H1 (cell line): ENCODE data around the gene GP5. TPM values are rescaled to one million over a fixed set of nuclear protein-coding genes. Genes with fewer than 3 reads are reported as not detected.

ENCODE experiments used
- CTCF ChIA-PET: fragments of 300-600 bp; sonication (Branson Sonifier 250); formaldehyde crosslinking; loops from one replicate; lab custom pipeline; 2021; ENCODE audit not compliant: partially characterized antibody; lab: Charles Lee
- POLR2A ChIA-PET: fragments of 300-600 bp; sonication (Branson Sonifier 250); formaldehyde crosslinking; loops from one replicate; lab custom pipeline; 2021; ENCODE audit warnings: inconsistent platforms; ENCODE audit not compliant: partially characterized antibody; lab: Charles Lee
- DNase-seq, 2 experiments: peaks; one replicate each; pipeline versions ENCODE4 v3.0.0 to v3.0.0-alpha.2; 2010 to 2022; ENCODE audit warnings: low spot score in 2 of 2, low read depth in 1 of 2, mixed read lengths in 1 of 2
- FAIRE-seq: peaks from 2 replicates; lab custom pipeline; 2011; peaks lifted over from hg19 to GRCh38; lab: Jason Lieb, UNC
- H2AFZ ChIP-seq: 2 replicates; pipeline ENCODE4 v1.8.1; 2012; ENCODE audit warnings: low read length, inconsistent platforms
- H2AK5ac ChIP-seq: 2 replicates; pipeline ENCODE4 v1.6.1; 2013; ENCODE audit warnings: low read depth, low read length
- H2BK120ac ChIP-seq: replicated peaks from 2 replicates; pipeline ENCODE3; 2013; ENCODE audit warnings: low read depth, low read length, inconsistent platforms
- H2BK12ac ChIP-seq: 2 replicates; pipeline ENCODE4 v1.6.1; 2013; ENCODE audit warnings: low read depth, low read length
- H2BK15ac ChIP-seq: 2 replicates; pipeline ENCODE4 v1.6.1; 2013; ENCODE audit warnings: low read length
- H2BK20ac ChIP-seq: 2 replicates; pipeline ENCODE4 v1.6.1; 2013; ENCODE audit warnings: low read length
- H2BK5ac ChIP-seq: 2 replicates; pipeline ENCODE4 v1.6.1; 2013; ENCODE audit warnings: low read depth, low read length
- H3K14ac ChIP-seq: 2 replicates; pipeline ENCODE4 v1.6.1; 2013; ENCODE audit warnings: inconsistent platforms; ENCODE audit not compliant: insufficient read length
- H3K18ac ChIP-seq: 2 replicates; pipeline ENCODE4 v1.6.1; 2013; ENCODE audit warnings: low read length; ENCODE audit errors: extremely low read depth
- H3K23ac ChIP-seq: 2 replicates; pipeline ENCODE4 v1.6.1; 2013; ENCODE audit warnings: inconsistent platforms; ENCODE audit not compliant: insufficient read length
- H3K23me2 ChIP-seq: 2 replicates; pipeline ENCODE4 v1.6.1; 2013; ENCODE audit warnings: low read depth, low read length
- H3K27ac ChIP-seq: 2 replicates; pipeline ENCODE4 v1.6.1; 2011; ENCODE audit warnings: low read depth, low read length, inconsistent platforms
- H3K27me3 ChIP-seq, 4 experiments: replicated peaks in 1 of 4; 1 replicate in 1 of 4; 2 replicates in 3 of 4; pipeline versions ENCODE4 v1.6.1 to v1.8.1; 2011 to 2013; ENCODE audit warnings: low read length in 3 of 4, mild to moderate bottlenecking in 3 of 4, inconsistent platforms in 2 of 4, mixed read lengths in 2 of 4, moderate library complexity in 1 of 4; ENCODE audit not compliant: control insufficient read depth in 3 of 4, insufficient read depth in 3 of 4; ENCODE audit errors: extremely low read depth in 1 of 4
- H3K36me3 ChIP-seq, 4 experiments: 2 replicates each; pipeline versions ENCODE4 v1.6.1 to v1.8.1; 2011 to 2013; ENCODE audit warnings: mild to moderate bottlenecking in 4 of 4, low read length in 3 of 4, moderate library complexity in 2 of 4, control low read depth in 1 of 4, inconsistent platforms in 1 of 4; ENCODE audit not compliant: insufficient read depth in 4 of 4, control insufficient read depth in 2 of 4
- H3K4ac ChIP-seq: replicated peaks from 2 replicates; pipeline ENCODE3; 2013; ENCODE audit warnings: low read length, low read depth, mixed read lengths, inconsistent platforms; ENCODE audit not compliant: insufficient read length
- H3K4me1 ChIP-seq, 4 experiments: replicated peaks in 1 of 4; 1 replicate in 1 of 4; 2 replicates in 3 of 4; pipeline versions ENCODE4 v1.6.1 to v1.8.1; 2011 to 2013; ENCODE audit warnings: low read length in 3 of 4, inconsistent platforms in 2 of 4, mixed read lengths in 1 of 4; ENCODE audit not compliant: insufficient read depth in 4 of 4, control insufficient read depth in 3 of 4
- H3K4me2 ChIP-seq, 2 experiments: 2 replicates each; pipeline versions ENCODE4 v1.6.1 to v1.8.1; 2011 to 2013; ENCODE audit warnings: low read depth in 2 of 2, low read length in 2 of 2, control low read depth in 1 of 2, inconsistent platforms in 1 of 2, mild to moderate bottlenecking in 1 of 2; ENCODE audit not compliant: insufficient read depth in 1 of 2
- H3K4me3 ChIP-seq, 4 experiments: fragments of 200-600, 300-600 bp in 1 of 4; sonication (generic), shearing (Covaris generic), sonication (Bioruptor Twin) in 1 of 4; 2 replicates each; pipeline versions ENCODE4 v1.5.1 to v1.8.1; 2011 to 2016; ENCODE audit warnings: low read length in 4 of 4, low read depth in 3 of 4, control low read depth in 2 of 4, inconsistent platforms in 2 of 4, mild to moderate bottlenecking in 2 of 4, mixed read lengths in 1 of 4, moderate library complexity in 1 of 4; ENCODE audit not compliant: insufficient read depth in 2 of 4; ENCODE audit errors: extremely low read depth in 1 of 4
- H3K56ac ChIP-seq: replicated peaks from 2 replicates; pipeline ENCODE3; 2013; ENCODE audit warnings: low read depth, mild to moderate bottlenecking, mixed read lengths, low read length, inconsistent platforms; ENCODE audit not compliant: insufficient read length
- H3K79me1 ChIP-seq: 2 replicates; pipeline ENCODE4 v1.6.1; 2013; ENCODE audit warnings: low read depth, low read length, control low read depth
- H3K79me2 ChIP-seq, 2 experiments: 2 replicates each; pipeline versions ENCODE4 v1.6.1 to v1.8.1; 2012 to 2013; ENCODE audit warnings: low read length in 2 of 2, mild to moderate bottlenecking in 2 of 2, inconsistent platforms in 1 of 2; ENCODE audit not compliant: insufficient read depth in 2 of 2, control insufficient read depth in 1 of 2
- H3K9ac ChIP-seq, 4 experiments: replicated peaks in 1 of 4; 1 replicate in 1 of 4; 2 replicates in 3 of 4; pipeline versions ENCODE4 v1.6.1 to v1.8.1; 2011 to 2013; ENCODE audit warnings: low read depth in 3 of 4, low read length in 3 of 4, control low read depth in 2 of 4, mild to moderate bottlenecking in 2 of 4, moderate library complexity in 2 of 4, inconsistent platforms in 1 of 4; ENCODE audit errors: extremely low read depth in 1 of 4
- H3K9me3 ChIP-seq, 2 experiments: 2 replicates each; pipeline versions ENCODE4 v1.6.1 to v1.8.1; 2012 to 2013; ENCODE audit warnings: mild to moderate bottlenecking in 2 of 2, moderate library complexity in 2 of 2, control low read depth in 1 of 2, inconsistent platforms in 1 of 2, low read depth in 1 of 2, low read length in 1 of 2, mixed read lengths in 1 of 2; ENCODE audit not compliant: insufficient read depth in 2 of 2
- H4K20me1 ChIP-seq, 2 experiments: replicated peaks in 1 of 2; 2 replicates each; pipeline versions ENCODE3 to v1.8.1; 2011 to 2013; ENCODE audit warnings: inconsistent platforms in 2 of 2, low read length in 2 of 2, mild to moderate bottlenecking in 1 of 2; ENCODE audit not compliant: insufficient read depth in 2 of 2, control insufficient read depth in 1 of 2
- H4K5ac ChIP-seq: 2 replicates; pipeline ENCODE4 v1.6.1; 2013; ENCODE audit warnings: low read length, low read depth, mixed read lengths, inconsistent platforms; ENCODE audit not compliant: insufficient read length
- H4K8ac ChIP-seq: 2 replicates; pipeline ENCODE4 v1.8.0; 2013; ENCODE audit warnings: mild to moderate bottlenecking, moderate library complexity, low read length, inconsistent platforms; ENCODE audit not compliant: insufficient read depth; ENCODE audit errors: extremely low read depth
- H4K91ac ChIP-seq: replicated peaks from 2 replicates; pipeline ENCODE3; 2013; ENCODE audit warnings: low read length, mixed read lengths, inconsistent platforms; ENCODE audit not compliant: insufficient read length
- ATF2 ChIP-seq: IDR thresholded peaks from 2 replicates; pipeline ENCODE4 v1.6.1; 2012; ENCODE audit warnings: low read length, inconsistent platforms
- ATF3 ChIP-seq: IDR thresholded peaks from 2 replicates; pipeline ENCODE4 v1.6.1; 2011; ENCODE audit warnings: low read depth, mild to moderate bottlenecking, low read length; ENCODE audit not compliant: insufficient read depth
- CBX8 ChIP-seq: fragments of 300-800, 300-1000 bp; sonication (generic); IDR thresholded peaks from 2 replicates; pipeline ENCODE4 v1.7.1; 2016; ENCODE audit warnings: low read depth, low read length, borderline replicate concordance
- CREB1 ChIP-seq: IDR thresholded peaks from 2 replicates; pipeline ENCODE4 v1.6.1; 2012; ENCODE audit warnings: inconsistent platforms
- KDM1A ChIP-seq: fragments of 200-600, 300-600 bp; sonication (generic); IDR thresholded peaks from 2 replicates; pipeline ENCODE4 v1.7.1; 2016; ENCODE audit warnings: mild to moderate bottlenecking, low read length, borderline replicate concordance
- KDM4A ChIP-seq: IDR thresholded peaks from one replicate; pipeline ENCODE4 v1.7.1; 2012; ENCODE audit warnings: low read depth, mild to moderate bottlenecking, moderate library complexity, low read length, inconsistent platforms; ENCODE audit not compliant: severe bottlenecking
- MAX ChIP-seq: IDR thresholded peaks from 2 replicates; pipeline ENCODE4 v1.6.1; 2012; ENCODE audit warnings: inconsistent platforms
- SIN3A ChIP-seq, 2 experiments: IDR thresholded peaks in 1 of 2; conservative IDR thresholded peaks in 1 of 2; 2 replicates each; pipeline ENCODE4 v1.6.1; 2011 to 2012; ENCODE audit warnings: low read length in 2 of 2, improper control_type of control experiment in 1 of 2, low read depth in 1 of 2, mild to moderate bottlenecking in 1 of 2
- SP1 ChIP-seq: IDR thresholded peaks from 2 replicates; pipeline ENCODE4 v1.6.1; 2011; ENCODE audit warnings: low read depth, low read length
- TBP ChIP-seq: IDR thresholded peaks from 2 replicates; pipeline ENCODE4 v1.6.1; 2011; ENCODE audit warnings: low read depth, low read length, improper control_type of control experiment
- YY1 ChIP-seq: IDR thresholded peaks from 2 replicates; pipeline ENCODE4 v1.6.1; 2011; ENCODE audit warnings: low read depth, mild to moderate bottlenecking, low read length
- WGBS, 2 experiments: shearing (Covaris generic) in 1 of 2; methylation state at CpG; one replicate each; pipeline versions ENCODE4 v1.1.6 to v1.1.7; 2013 to 2015; ENCODE audit warnings: low lambda C conversion rate in 2 of 2, mixed read lengths in 2 of 2, inconsistent platforms in 1 of 2, low coverage in 1 of 2, missing lambda C conversion rate in 1 of 2; ENCODE audit not compliant: insufficient replicate concordance in 2 of 2, insufficient coverage in 1 of 2, insufficient read length in 1 of 2; ENCODE audit errors: extremely low coverage in 1 of 2, missing lambda C conversion rate in 1 of 2; 5-methylcytosine and 5-hydroxymethylcytosine counted together
- polyA plus RNA-seq, 7 experiments: library from polyadenylated mRNA; depleted of rRNA in 3 of 7; stranded (reverse) in 5 of 7; unstranded in 2 of 7; fragments of >200 nt in 5 of 7; fragments of 200-250 nt in 2 of 7; gene quantifications; 1 replicate in 5 of 7; 2 replicates in 1 of 7; 4 replicates in 1 of 7; pipeline versions ENCODE4 v1.2.1 to v1.2.3, GENCODE V29; 2011 to 2013; ENCODE audit warnings: missing spikeins in 2 of 7, mixed read lengths in 2 of 7
- total RNA-seq: library from RNA; stranded (reverse); fragmentation: NEBNext Ultra II Directional; extraction: Animal tissue kit (Norgen Biotek cat#: 25700); gene quantifications from 2 replicates; pipeline ENCODE4 v1.2.1, GENCODE V29; 2021

GP5 gene
- total and polyA plus RNA-seq, 2 of the 8 experiments (the other 6 are each of a cell fraction or from before 2014, with no cell fraction given): 0.13 to 0.14 TPM

- no peak overlapping the region for H2BK120ac ChIP-seq
- POLR2A ChIA-PET: no interaction called here
- H3K36me3 ChIP-seq: peaks cover 8 to 54% (median 29%) of the 10 kb centered on the region in 4 experiments; a peak in 7 of 8 replicates
- H3K23ac ChIP-seq: no peak overlapping the region
- no peaks in the 10 kb centered on the region for H3K4me1 ChIP-seq
- no peak overlapping the region for H3K27ac ChIP-seq
- CTCF ChIA-PET: interaction anchor here (0.6 to 1.7 kb wide), 4 partner anchors 14 to 137 kb away, joined by 3 to 7 read pairs (median 4); no protein-coding TSS in a partner anchor
- no peak overlapping the region for H3K4me2 ChIP-seq
- H2BK15ac ChIP-seq: no peak overlapping the region
- no peak overlapping the region for H2AFZ ChIP-seq
- H3K23me2 ChIP-seq: no peaks in the 10 kb centered on the region
- H2BK12ac ChIP-seq: no peak overlapping the region
- H3K18ac ChIP-seq: no peak overlapping the region
- no peaks in the 10 kb centered on the region for H3K79me1 ChIP-seq
- no peak overlapping the region; the same call in 1 of the 2 replicates for H2BK20ac ChIP-seq
- no peak overlapping the region for H2AK5ac ChIP-seq
- no peak overlapping the region for H3K14ac ChIP-seq
- WGBS, 2 experiments: 92% methylated on average over 6 of the region's 6 CpGs; no CpG with 5 or more reads in 1 of the 2 experiments
- no peaks in the 10 kb centered on the region for H3K79me2 ChIP-seq
- H2BK5ac ChIP-seq: no peak overlapping the region
- no peaks in the 10 kb centered on the region for H3K9me3 ChIP-seq
- H4K91ac ChIP-seq: no peak overlapping the region
- no peak overlapping the region for H3K56ac ChIP-seq
- no peaks in the 10 kb centered on the region for H4K20me1 ChIP-seq
- H3K27me3 ChIP-seq: no peaks in the 10 kb centered on the region
- no peak for DNase-seq
- FAIRE-seq: no peak
- no peak overlapping the region for H3K4me3 ChIP-seq
- no peak overlapping the region for H4K8ac ChIP-seq
- no peak overlapping the region for H3K9ac ChIP-seq
- H3K4ac ChIP-seq: no peak overlapping the region
- no peak overlapping the region for H4K5ac ChIP-seq
- TF ChIP-seq SP1 (no peak), KDM1A (no peak), CREB1 (no peak), ATF3 (no peak), YY1 (no peak), MAX (no peak), SIN3A (conservative IDR thresholded peaks at IDR 0.05 in 1 of 2, IDR thresholded peaks at IDR 0.05 in 1 of 2; ENCODE audit: low read depth in 1 of 2, low read length in 2 of 2) (no peak), KDM4A (no peak), CBX8 (no peak), ATF2 (no peak), TBP (no peak)
Observed at GRCh38 chr3:194439881-194440550, 41.0 kb upstream of the GP5 start.
